Stimulated activated naive CD8-positive, alpha-beta T cell treated with anti-CD3 and anti-CD28 coated beads, Interleukin-15, Interleukin-2, amounts not matched to agents 100 ng/mL and 50 ng/mL, for 24 hours (primary cell): ENCODE data around the gene ELMOD1.
"Not testable (repeated sequence)": the region's sequence is repeated elsewhere in the genome, so short reads cannot be mapped to it uniquely, and the experiment has no call there.

Experiments
- H3K27ac Mint-ChIP-seq: one replicate; pipeline ENCODE4 v1.8.0; 2021; ENCODE audit warnings: mild to moderate bottlenecking, mixed read lengths
- H3K27me3 Mint-ChIP-seq: one replicate; pipeline ENCODE4 v1.8.0; 2021; ENCODE audit warnings: mixed read lengths
- H3K36me3 Mint-ChIP-seq: one replicate; pipeline ENCODE4 v1.8.0; 2021; ENCODE audit warnings: low read depth, mixed read lengths
- H3K4me1 Mint-ChIP-seq: one replicate; pipeline ENCODE4 v1.8.0; 2021; ENCODE audit warnings: low read depth, mixed read lengths
- H3K4me3 Mint-ChIP-seq: one replicate; pipeline ENCODE4 v1.8.0; 2021; ENCODE audit warnings: mild to moderate bottlenecking, mixed read lengths
- H3K9me3 Mint-ChIP-seq: one replicate; pipeline ENCODE4 v1.8.0; 2021; ENCODE audit warnings: mixed read lengths

The ELMOD1 gene

GRCh38 chr11:107590460-107591377 is at the start of gene ELMOD1:
ELMOD1 (plus strand) TSS chr11:107591147; CDS start chr11:107618190, 27,043 bp downstream.
- Mint-ChIP-seq H3K4me3 (peak within 1 kb of the TSS; percentile 72), H3K27me3 (peaks cover 92% of the 10 kb centered on the region), H3K36me3 (no peaks in the 10 kb centered on the region), H3K4me1 (peaks cover 29% of the 10 kb centered on the region), H3K27ac (peak within 1 kb of the TSS; percentile 51), H3K9me3 (no peaks in the 10 kb centered on the region)

- Mint-ChIP-seq H3K27me3 (no peaks in the 10 kb centered on the region), H3K36me3 (peaks cover 66% of the 10 kb centered on the region), H3K27ac (no peak overlapping the region), H3K4me3 (no peak overlapping the region), H3K4me1 (peaks cover 11% of the 10 kb centered on the region), H3K9me3 (no peaks in the 10 kb centered on the region)
Measured at GRCh38 chr11:107545101-107545514, 45.8 kb upstream of the ELMOD1 start.

GRCh38 chr11:107547961-107548360 is 43.0 kb upstream of the ELMOD1 start:
- Mint-ChIP-seq H3K9me3 (no peaks in the 10 kb centered on the region), H3K4me3 (no peak overlapping the region), H3K4me1 (peaks cover 11% of the 10 kb centered on the region), H3K27me3 (no peaks in the 10 kb centered on the region), H3K36me3 (peaks cover 67% of the 10 kb centered on the region), H3K27ac (no peak overlapping the region)

- H3K36me3 Mint-ChIP-seq: peaks cover 69% of the 10 kb centered on the region
- H3K9me3 Mint-ChIP-seq: no peaks in the 10 kb centered on the region
- H3K4me1 Mint-ChIP-seq: peaks cover 11% of the 10 kb centered on the region
- H3K27me3 Mint-ChIP-seq: no peaks in the 10 kb centered on the region
- no peak overlapping the region for H3K27ac Mint-ChIP-seq
- no peak overlapping the region for H3K4me3 Mint-ChIP-seq
Measured at GRCh38 chr11:107549253-107549953, 41.5 kb upstream of the ELMOD1 start.

- Mint-ChIP-seq H3K36me3 (peaks cover 63% of the 10 kb centered on the region), H3K4me3 (no peak overlapping the region), H3K27me3 (no peaks in the 10 kb centered on the region), H3K9me3 (no peaks in the 10 kb centered on the region), H3K27ac (no peak overlapping the region), H3K4me1 (peaks cover 8% of the 10 kb centered on the region)
Measured at GRCh38 chr11:107549954-107550285, 41.0 kb upstream of the ELMOD1 start.

- Mint-ChIP-seq H3K4me1 (peaks cover 4% of the 10 kb centered on the region), H3K4me3 (no peak overlapping the region), H3K36me3 (peaks cover 64% of the 10 kb centered on the region), H3K9me3 (no peaks in the 10 kb centered on the region), H3K27me3 (no peaks in the 10 kb centered on the region), H3K27ac (no peak overlapping the region)
Measured at GRCh38 chr11:107550304-107550703, 40.6 kb upstream of the ELMOD1 start.

- Mint-ChIP-seq H3K27me3 (no peaks in the 10 kb centered on the region), H3K4me3 (peak overlapping the region; percentile 24), H3K27ac (peak overlapping the region; percentile 56), H3K36me3 (peaks cover 26% of the 10 kb centered on the region), H3K4me1 (peaks cover 62% of the 10 kb centered on the region), H3K9me3 (no peaks in the 10 kb centered on the region)
Measured at GRCh38 chr11:107561688-107562087, 29.3 kb upstream of the ELMOD1 start.

GRCh38 chr11:107562647-107563208 is 28.2 kb upstream of the ELMOD1 start:
- H3K4me1 Mint-ChIP-seq: peaks cover 70% of the 10 kb centered on the region

GRCh38 chr11:107563702-107564101 is 27.2 kb upstream of the ELMOD1 start:
- no peaks in the 10 kb centered on the region for H3K9me3 Mint-ChIP-seq
- peaks cover 22% of the 10 kb centered on the region for H3K36me3 Mint-ChIP-seq
- H3K4me1 Mint-ChIP-seq: peaks cover 74% of the 10 kb centered on the region
- peak overlapping the region; percentile 59 for H3K4me3 Mint-ChIP-seq
- H3K27me3 Mint-ChIP-seq: no peaks in the 10 kb centered on the region
- H3K27ac Mint-ChIP-seq: peak overlapping the region; percentile 51

More at GRCh38 chr11:107562647-107563208, 28.2 kb upstream of the ELMOD1 start:
- Mint-ChIP-seq H3K4me3 (peak overlapping the region; percentile 58), H3K36me3 (peaks cover 26% of the 10 kb centered on the region), H3K27me3 (no peaks in the 10 kb centered on the region), H3K27ac (peak overlapping the region; percentile 80), H3K9me3 (no peaks in the 10 kb centered on the region)

- H3K36me3 Mint-ChIP-seq: peaks cover 10% of the 10 kb centered on the region
- no peaks in the 10 kb centered on the region for H3K27me3 Mint-ChIP-seq
- H3K27ac Mint-ChIP-seq: peak overlapping the region; percentile 93
- no peaks in the 10 kb centered on the region for H3K9me3 Mint-ChIP-seq
- H3K4me3 Mint-ChIP-seq: peak overlapping the region; percentile 92
- peaks cover 66% of the 10 kb centered on the region for H3K4me1 Mint-ChIP-seq
Measured at GRCh38 chr11:107564877-107565218, 26.1 kb upstream of the ELMOD1 start.

GRCh38 chr11:107565219-107565937 is 25.6 kb upstream of the ELMOD1 start, which contains the start of gene ALKBH8:
ALKBH8 (minus strand) TSS chr11:107565735; CDS start chr11:107560893, 4,842 bp downstream.
- H3K27ac Mint-ChIP-seq: peak within 1 kb of the TSS; percentile 93
- H3K4me1 Mint-ChIP-seq: peaks cover 66% of the 10 kb centered on the region
- no peaks in the 10 kb centered on the region for H3K27me3 Mint-ChIP-seq
- peaks cover 6% of the 10 kb centered on the region for H3K36me3 Mint-ChIP-seq
- peak within 1 kb of the TSS; percentile 92 for H3K4me3 Mint-ChIP-seq
- no peaks in the 10 kb centered on the region for H3K9me3 Mint-ChIP-seq

GRCh38 chr11:107565955-107566501 is 24.9 kb upstream of the ELMOD1 start:
- Mint-ChIP-seq H3K4me1 (peaks cover 62% of the 10 kb centered on the region), H3K27ac (peak overlapping the region; percentile 93), H3K4me3 (peak overlapping the region; percentile 92)
- not testable (repeated sequence) for H3K9me3 Mint-ChIP-seq, H3K27me3 Mint-ChIP-seq, H3K36me3 Mint-ChIP-seq

GRCh38 chr11:107566569-107566968 is 24.4 kb upstream of the ELMOD1 start:
- Mint-ChIP-seq H3K4me1 (peaks cover 56% of the 10 kb centered on the region), H3K4me3 (peak overlapping the region; percentile 92), H3K36me3 (peaks cover 5% of the 10 kb centered on the region), H3K9me3 (no peaks in the 10 kb centered on the region), H3K27me3 (no peaks in the 10 kb centered on the region), H3K27ac (peak overlapping the region; percentile 93)

GRCh38 chr11:107567739-107568335 is 23.1 kb upstream of the ELMOD1 start:
- Mint-ChIP-seq H3K9me3 (no peaks in the 10 kb centered on the region), H3K27ac (no peak overlapping the region), H3K4me1 (peaks cover 43% of the 10 kb centered on the region), H3K27me3 (no peaks in the 10 kb centered on the region), H3K4me3 (no peak overlapping the region), H3K36me3 (no peaks in the 10 kb centered on the region)
